ENCODE data around the gene MBD1. TPM values are rescaled to one million over a fixed set of nuclear protein-coding genes. Genes with fewer than 3 reads are reported as not detected.

Gene MBD1
- total and polyA plus RNA-seq, 12 donors = 46.2 to 156 (median 73.9) TPM

GRCh38 chr18:50299626-50300388 is 18.5 kb upstream of the MBD1 start:
- no peak overlapping the region for H3K27ac ChIP-seq
- no peak overlapping the region for H3K4me3 ChIP-seq
- TF ChIP-seq, protein P1, sequence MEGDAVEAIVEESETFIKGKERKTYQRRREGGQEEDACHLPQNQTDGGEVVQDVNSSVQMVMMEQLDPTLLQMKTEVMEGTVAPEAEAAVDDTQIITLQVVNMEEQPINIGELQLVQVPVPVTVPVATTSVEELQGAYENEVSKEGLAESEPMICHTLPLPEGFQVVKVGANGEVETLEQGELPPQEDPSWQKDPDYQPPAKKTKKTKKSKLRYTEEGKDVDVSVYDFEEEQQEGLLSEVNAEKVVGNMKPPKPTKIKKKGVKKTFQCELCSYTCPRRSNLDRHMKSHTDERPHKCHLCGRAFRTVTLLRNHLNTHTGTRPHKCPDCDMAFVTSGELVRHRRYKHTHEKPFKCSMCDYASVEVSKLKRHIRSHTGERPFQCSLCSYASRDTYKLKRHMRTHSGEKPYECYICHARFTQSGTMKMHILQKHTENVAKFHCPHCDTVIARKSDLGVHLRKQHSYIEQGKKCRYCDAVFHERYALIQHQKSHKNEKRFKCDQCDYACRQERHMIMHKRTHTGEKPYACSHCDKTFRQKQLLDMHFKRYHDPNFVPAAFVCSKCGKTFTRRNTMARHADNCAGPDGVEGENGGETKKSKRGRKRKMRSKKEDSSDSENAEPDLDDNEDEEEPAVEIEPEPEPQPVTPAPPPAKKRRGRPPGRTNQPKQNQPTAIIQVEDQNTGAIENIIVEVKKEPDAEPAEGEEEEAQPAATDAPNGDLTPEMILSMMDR (IDR thresholded peaks at IDR 0.05) = no peak
- no peak for TF ChIP-seq POLR2A (IDR thresholded peaks at IDR 0.05)
- H3K27me3 ChIP-seq = peaks cover 10% of the 10 kb centered on the region
- H3K4me1 ChIP-seq (replicated peaks in 1 of 2) = peaks cover 5 to 7% of the 10 kb centered on the region in 2 donors
- 62 to 78% (median 69%) methylated on average over 7 of the region's 7 CpGs for WGBS, 4 donors
- H3K36me3 ChIP-seq (replicated peaks in 1 of 2) = no peaks in the 10 kb centered on the region
- intact Hi-C loops (cut with DNase I) = no loop called here
- DNase-seq = no peak
- no peaks in the 10 kb centered on the region for H3K9me3 ChIP-seq (replicated peaks in 1 of 3)

GRCh38 chr18:50298443-50299284 is 17.3 kb upstream of the MBD1 start:
- Histone ChIP-seq H3K9me3 (replicated peaks in 1 of 3) (no peaks in the 10 kb centered on the region), H3K27ac (no peak overlapping the region), H3K4me1 (replicated peaks in 1 of 2) (peaks cover 5 to 7% of the 10 kb centered on the region in 2 donors), H3K4me3 (peak overlapping the region in 2 of 4 donors; percentile 5 to 58), H3K36me3 (replicated peaks in 1 of 2) (no peaks in the 10 kb centered on the region), H3K27me3 (peaks cover 3% of the 10 kb centered on the region)
- no peak for TF ChIP-seq POLR2A (IDR thresholded peaks at IDR 0.05)
- TF ChIP-seq, protein P1 (IDR thresholded peaks at IDR 0.05) = no peak
- intact Hi-C loops (cut with DNase I) = no loop called here
- no peak for DNase-seq
- WGBS, 4 donors = 20 to 49% (median 23%) methylated on average over 10 to 49 of the region's 49 CpGs

GRCh38 chr18:50297621-50298442 is 16.5 kb upstream of the MBD1 start:
- Histone ChIP-seq H3K4me3 (peak overlapping the region in 2 of 4 donors; percentile 5 to 58), H3K36me3 (replicated peaks in 1 of 2) (no peaks in the 10 kb centered on the region), H3K4me1 (replicated peaks in 1 of 2) (peaks cover 5 to 7% of the 10 kb centered on the region in 2 donors), H3K9me3 (replicated peaks in 1 of 3) (no peaks in the 10 kb centered on the region), H3K27ac (peak overlapping the region in 1 of 5 donors; percentile 11), H3K27me3 (peaks cover 3% of the 10 kb centered on the region)
- peak; percentile 83 to 94 (median 88) for DNase-seq
- intact Hi-C loops (cut with DNase I) = no loop called here
- 10 to 14% (median 11%) methylated on average over 17 to 28 of the region's 28 CpGs for WGBS, 4 donors
- TF ChIP-seq, protein P1 (IDR thresholded peaks at IDR 0.05) = no peak
- TF ChIP-seq POLR2A (IDR thresholded peaks at IDR 0.05) = no peak

Measured in adrenal gland (tissue), 12 donors.